ENCODE results near the gene EPN1.

DNA sequence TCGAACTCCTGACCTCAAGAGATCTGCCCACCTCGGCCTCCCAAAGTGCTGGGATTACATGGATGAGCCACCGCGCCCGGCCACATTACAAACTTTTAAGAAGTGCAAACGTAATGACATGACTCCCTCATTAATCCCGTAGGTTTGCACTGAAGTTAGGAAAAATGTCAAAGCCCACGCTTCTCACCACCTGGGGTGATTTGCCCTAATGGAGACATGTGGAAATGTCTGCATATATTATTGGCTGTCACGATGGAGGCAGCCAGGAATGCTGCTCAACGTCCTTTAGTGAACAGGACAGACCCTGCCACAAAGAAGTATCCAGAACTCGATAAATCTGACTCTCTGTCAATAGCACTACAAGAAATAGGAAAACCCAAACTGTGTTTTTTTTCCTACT is 42.2 kb downstream of the EPN1 start:
- TF ChIP-seq, protein P1, sequence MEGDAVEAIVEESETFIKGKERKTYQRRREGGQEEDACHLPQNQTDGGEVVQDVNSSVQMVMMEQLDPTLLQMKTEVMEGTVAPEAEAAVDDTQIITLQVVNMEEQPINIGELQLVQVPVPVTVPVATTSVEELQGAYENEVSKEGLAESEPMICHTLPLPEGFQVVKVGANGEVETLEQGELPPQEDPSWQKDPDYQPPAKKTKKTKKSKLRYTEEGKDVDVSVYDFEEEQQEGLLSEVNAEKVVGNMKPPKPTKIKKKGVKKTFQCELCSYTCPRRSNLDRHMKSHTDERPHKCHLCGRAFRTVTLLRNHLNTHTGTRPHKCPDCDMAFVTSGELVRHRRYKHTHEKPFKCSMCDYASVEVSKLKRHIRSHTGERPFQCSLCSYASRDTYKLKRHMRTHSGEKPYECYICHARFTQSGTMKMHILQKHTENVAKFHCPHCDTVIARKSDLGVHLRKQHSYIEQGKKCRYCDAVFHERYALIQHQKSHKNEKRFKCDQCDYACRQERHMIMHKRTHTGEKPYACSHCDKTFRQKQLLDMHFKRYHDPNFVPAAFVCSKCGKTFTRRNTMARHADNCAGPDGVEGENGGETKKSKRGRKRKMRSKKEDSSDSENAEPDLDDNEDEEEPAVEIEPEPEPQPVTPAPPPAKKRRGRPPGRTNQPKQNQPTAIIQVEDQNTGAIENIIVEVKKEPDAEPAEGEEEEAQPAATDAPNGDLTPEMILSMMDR (IDR thresholded peaks at IDR 0.05; ENCODE audit: low read depth, low read length) = no peak
- TF ChIP-seq, protein P2, sequence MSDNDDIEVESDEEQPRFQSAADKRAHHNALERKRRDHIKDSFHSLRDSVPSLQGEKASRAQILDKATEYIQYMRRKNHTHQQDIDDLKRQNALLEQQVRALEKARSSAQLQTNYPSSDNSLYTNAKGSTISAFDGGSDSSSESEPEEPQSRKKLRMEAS (IDR thresholded peaks at IDR 0.05; ENCODE audit: low read depth, low read length) = no peak
- no peak for TF ChIP-seq POLR2A (IDR thresholded peaks at IDR 0.05; ENCODE audit: extremely low read depth, insufficient read length)
- no peak for TF ChIP-seq MYC (IDR thresholded peaks at IDR 0.05; ENCODE audit: low read depth, low read length)

Measured in NB4 (cell line).